IMR-90 (cell line): Measurements from ENCODE around the gene C3orf38. TPM values are rescaled to one million over a fixed set of nuclear protein-coding genes. Genes with fewer than 3 reads are reported as not detected.
A peak's percentile ranks its signal among the peaks of the same experiment; 100 is the strongest.

ENCODE experiments used
- ATAC-seq: fragments of 200-7000 bp; cut with Tn5 transposase; 2 replicates; pipeline ENCODE4 v1.9.1; 2020; ENCODE audit warnings: low read depth, mild to moderate bottlenecking, moderate library complexity
- BruUV-seq: library from RNA; stranded (reverse); fragments of 400-500 nt; replicated peaks from 2 replicates; lab custom pipeline; 2021; lab: Mats Ljungman, UMichigan
- CTCF ChIA-PET: fragments of 300-600 bp; formaldehyde crosslinking; extraction: SDS; loops from one replicate; lab custom pipeline; 2021; ENCODE audit warnings: antibody characterized with exemption; lab: Yijun Ruan, JAX
- POLR2A ChIA-PET: fragments of 300-600 bp; sonication (Branson Sonifier 250); formaldehyde crosslinking; loops from one replicate; lab custom pipeline; 2022; ENCODE audit warnings: antibody characterized with exemption; ENCODE audit not compliant: unreplicated experiment; lab: Charles Lee
- DNase-seq: peaks from one replicate; pipeline ENCODE4 v3.0.0; 2013
- H2AFZ ChIP-seq: replicated peaks from 2 replicates; pipeline ENCODE3; 2013; ENCODE audit warnings: low read length, mild to moderate bottlenecking; ENCODE audit not compliant: poor library complexity
- H2AK5ac ChIP-seq: 2 replicates; pipeline ENCODE4 v1.6.1; 2013; ENCODE audit warnings: low read depth, low read length, inconsistent platforms
- H2AK9ac ChIP-seq: replicated peaks from 2 replicates; pipeline ENCODE3; 2013; ENCODE audit warnings: mild to moderate bottlenecking, low read depth, low read length, moderate library complexity; ENCODE audit not compliant: poor library complexity
- H2BK120ac ChIP-seq: 2 replicates; pipeline ENCODE4 v1.6.1; 2013; ENCODE audit warnings: low read depth, low read length, inconsistent platforms
- H2BK15ac ChIP-seq: 3 replicates; pipeline ENCODE4 v1.6.1; 2013; ENCODE audit warnings: low read depth, low read length, inconsistent platforms
- H2BK20ac ChIP-seq: 2 replicates; pipeline ENCODE4 v1.6.1; 2013; ENCODE audit warnings: low read depth, mild to moderate bottlenecking, inconsistent platforms, low read length, moderate library complexity
- H2BK5ac ChIP-seq: 2 replicates; pipeline ENCODE4 v1.6.1; 2013; ENCODE audit warnings: mild to moderate bottlenecking, low read depth, low read length, inconsistent platforms; ENCODE audit not compliant: poor library complexity, severe bottlenecking
- H3K14ac ChIP-seq: replicated peaks from 2 replicates; pipeline ENCODE4 v1.6.1; 2013; ENCODE audit warnings: low read depth, low read length, inconsistent platforms
- H3K18ac ChIP-seq: 2 replicates; pipeline ENCODE4 v1.6.1; 2013; ENCODE audit warnings: low read depth, low read length, control low read depth
- H3K23ac ChIP-seq: 2 replicates; pipeline ENCODE4 v1.6.1; 2013; ENCODE audit warnings: low read depth, low read length, inconsistent platforms
- H3K27ac ChIP-seq: 2 replicates; pipeline ENCODE4 v1.5.1; 2013; ENCODE audit warnings: mild to moderate bottlenecking, control low read depth, low read length; ENCODE audit not compliant: insufficient read depth
- H3K27me3 ChIP-seq: 2 replicates; pipeline ENCODE4 v1.6.1; 2013; ENCODE audit warnings: low read length; ENCODE audit not compliant: control insufficient read depth, insufficient read depth
- H3K36me3 ChIP-seq: 2 replicates; pipeline ENCODE4 v1.6.1; 2013; ENCODE audit warnings: low read length, mixed read lengths; ENCODE audit not compliant: control insufficient read depth, insufficient read depth
- H3K4ac ChIP-seq: 2 replicates; pipeline ENCODE4 v1.6.1; 2013; ENCODE audit warnings: low read depth, low read length, inconsistent platforms
- H3K4me1 ChIP-seq: 2 replicates; pipeline ENCODE4 v1.6.1; 2013; ENCODE audit warnings: low read length, mixed read lengths; ENCODE audit not compliant: control insufficient read depth, insufficient read depth
- H3K4me2 ChIP-seq: 2 replicates; pipeline ENCODE4 v1.6.1; 2013; ENCODE audit warnings: low read depth, mild to moderate bottlenecking, control low read depth, low read length, moderate library complexity
- H3K4me3 ChIP-seq: 2 replicates; pipeline ENCODE4 v1.5.1; 2013; ENCODE audit warnings: low read depth, mild to moderate bottlenecking, control low read depth, low read length, moderate library complexity; ENCODE audit not compliant: insufficient read depth
- H3K56ac ChIP-seq: 2 replicates; pipeline ENCODE4 v1.6.1; 2013; ENCODE audit warnings: low read length, inconsistent platforms; ENCODE audit not compliant: insufficient read depth; ENCODE audit errors: extremely low read depth
- H3K79me1 ChIP-seq, 2 experiments: 2 replicates each; pipeline ENCODE4 v1.6.1; 2013; ENCODE audit warnings: low read length in 2 of 2, inconsistent platforms in 1 of 2, low read depth in 1 of 2
- H3K9ac ChIP-seq: 2 replicates; pipeline ENCODE4 v1.6.1; 2013; ENCODE audit warnings: low read depth, low read length, control low read depth
- H3K9me1 ChIP-seq: 2 replicates; pipeline ENCODE4 v1.6.1; 2013; ENCODE audit warnings: low read length, inconsistent platforms; ENCODE audit not compliant: insufficient read depth
- H3K9me3 ChIP-seq: 2 replicates; pipeline ENCODE4 v1.6.1; 2013; ENCODE audit warnings: low read length; ENCODE audit not compliant: control insufficient read depth, insufficient read depth
- H4K20me1 ChIP-seq: 2 replicates; pipeline ENCODE4 v1.6.1; 2013; ENCODE audit warnings: low read length, inconsistent platforms; ENCODE audit not compliant: insufficient read depth
- H4K5ac ChIP-seq: 2 replicates; pipeline ENCODE4 v1.6.1; 2013; ENCODE audit warnings: mild to moderate bottlenecking, low read depth, low read length, control low read depth
- H4K8ac ChIP-seq, 2 experiments: 2 replicates each; pipeline ENCODE4 v1.6.1; 2013; ENCODE audit warnings: low read depth in 2 of 2, low read length in 2 of 2, control low read depth in 1 of 2, inconsistent platforms in 1 of 2
- H4K91ac ChIP-seq: 2 replicates; pipeline ENCODE4 v1.6.1; 2013; ENCODE audit warnings: low read depth, low read length, inconsistent platforms; ENCODE audit not compliant: insufficient read depth
- CEBPB ChIP-seq: IDR thresholded peaks from 2 replicates; pipeline ENCODE4 v1.6.1; 2012; ENCODE audit warnings: low read depth, low read length, improper control_type of control experiment
- CHD1 ChIP-seq: IDR thresholded peaks from 2 replicates; pipeline ENCODE4 v1.6.1; 2012; ENCODE audit warnings: low read depth, low read length, improper control_type of control experiment
- CTCF ChIP-seq: conservative IDR thresholded peaks from 2 replicates; pipeline ENCODE4 v1.5.1; 2012; ENCODE audit warnings: mild to moderate bottlenecking, low read depth, low read length, improper control_type of control experiment
- ELK1 ChIP-seq: fragments of 150-350 bp; IDR thresholded peaks from 2 replicates; pipeline ENCODE4 v1.6.1; 2016; ENCODE audit warnings: low read depth, mild to moderate bottlenecking, low read length, moderate library complexity, borderline replicate concordance
- MXI1 ChIP-seq: IDR thresholded peaks from 2 replicates; pipeline ENCODE4 v1.6.1; 2012; ENCODE audit warnings: low read depth, mild to moderate bottlenecking, low read length, moderate library complexity, borderline replicate concordance
- RAD21 ChIP-seq: IDR thresholded peaks from 2 replicates; pipeline ENCODE4 v1.6.1; 2012; ENCODE audit warnings: low read length, improper control_type of control experiment
- RCOR1 ChIP-seq: IDR thresholded peaks from 2 replicates; pipeline ENCODE4 v1.6.1; 2012; ENCODE audit warnings: mild to moderate bottlenecking, low read length, improper control_type of control experiment; ENCODE audit not compliant: insufficient replicate concordance
- RFX5 ChIP-seq: IDR thresholded peaks from 2 replicates; pipeline ENCODE4 v1.8.0; 2012; ENCODE audit warnings: low read depth, mild to moderate bottlenecking, low read length, moderate library complexity
- SMC3 ChIP-seq: fragments of 150-350 bp; IDR thresholded peaks from 2 replicates; pipeline ENCODE4 v1.6.1; 2016; ENCODE audit warnings: low read depth, mild to moderate bottlenecking, antibody characterized with exemption, low read length, moderate library complexity
- USF2 ChIP-seq: fragments of 150-350 bp; IDR thresholded peaks from 2 replicates; pipeline ENCODE4 v1.6.1; 2017; ENCODE audit warnings: mild to moderate bottlenecking, antibody characterized with exemption, low read length, low read depth
- WGBS, 2 experiments: methylation state at CpG; one replicate each; pipeline versions ENCODE4 v1.1.5 to v1.1.7; 2013; ENCODE audit warnings: missing lambda C conversion rate in 2 of 2; ENCODE audit not compliant: insufficient read length in 1 of 2; ENCODE audit errors: extremely low coverage in 2 of 2; 5-methylcytosine and 5-hydroxymethylcytosine counted together
- dilution Hi-C: fragments of 300-500 bp; cut with HindIII; formaldehyde crosslinking; loops from one replicate; pipeline ENCODE4 v1.14.3; 2018; ENCODE audit warnings: low sequenced_read_pairs; ENCODE audit not compliant: unreplicated experiment
- in situ Hi-C: fragments of 300-500 bp; cut with MboI; formaldehyde crosslinking; loops from 3 replicates; pipeline ENCODE4 v1.14.3; 2019; ENCODE audit warnings: low sequenced_read_pairs, inconsistent platforms, mixed read lengths
- intact Hi-C: fragments of 100-400 bp; cut with micrococcal nuclease; formaldehyde crosslinking; loops from 2 replicates; pipeline ENCODE4 v1.10.0; 2022
- polyA plus RNA-seq, 3 experiments: library from polyadenylated mRNA; depleted of rRNA; stranded (reverse); fragments of >200 nt; gene quantifications; 2 replicates each; pipeline ENCODE4 v1.2.3, GENCODE V29; 2012; ENCODE audit warnings: low replicate concordance in 1 of 3
- total RNA-seq: library from RNA; depleted of rRNA; stranded (reverse); fragments of >200 nt; gene quantifications from 2 replicates; pipeline ENCODE4 v1.2.3, GENCODE V29; 2012

C3orf38 gene
- total and polyA plus RNA-seq, 2 of the 4 experiments (the other 2 are of a cell fraction) = 11.1 to 16.7 TPM

- Histone ChIP-seq H3K9ac (no peak overlapping the region), H3K4me2 (peak overlapping the region; percentile 60; the same call in 1 of the 2 replicates), H3K14ac (no peak overlapping the region), H2BK5ac (no peak overlapping the region), H3K27ac (no peak overlapping the region), H4K8ac (no peak overlapping the region), H2BK15ac (no peak overlapping the region), H4K91ac (no peak overlapping the region), H3K79me1 (peaks cover 0 to 9% of the 10 kb centered on the region in 2 experiments; a peak in 2 of 4 replicates), H2AK9ac (no peak overlapping the region), H3K18ac (no peak overlapping the region), H3K4me3 (no peak overlapping the region), H3K9me3 (no peaks in the 10 kb centered on the region), H3K27me3 (no peaks in the 10 kb centered on the region), H3K4me1 (peaks cover 4% of the 10 kb centered on the region), H3K56ac (no peak overlapping the region), H4K20me1 (no peaks in the 10 kb centered on the region), H3K36me3 (peaks cover 6% of the 10 kb centered on the region), H3K9me1 (no peaks in the 10 kb centered on the region), H2AFZ (no peak overlapping the region), H4K5ac (no peak overlapping the region), H2AK5ac (no peak overlapping the region), H3K4ac (no peak overlapping the region), H2BK120ac (no peak overlapping the region), H3K23ac (no peak overlapping the region), H2BK20ac (no peak overlapping the region)
- dilution Hi-C loops = no loop called here
- no CpG with 5 or more reads among the region's 1 CpG for WGBS, 2 experiments
- DNase-seq (no peak), ATAC-seq (no peak)
- intact Hi-C loops = no loop called here
- no peak for TF ChIP-seq SMC3
- TF ChIP-seq CTCF = no peak
- no peak for TF ChIP-seq ELK1
- no peak for TF ChIP-seq USF2
- TF ChIP-seq RCOR1 = no peak
- TF ChIP-seq CHD1 = no peak
- no peak for TF ChIP-seq CEBPB
- no peak for TF ChIP-seq MXI1
- TF ChIP-seq RAD21 = no peak
- TF ChIP-seq RFX5 = no peak
- POLR2A ChIA-PET = no interaction called here
- CTCF ChIA-PET = no interaction called here
- in situ Hi-C loops = loop anchor here (25.0 kb wide), 1 partner anchor 1146 kb away; the partner anchor contains the start of gene VGLL3
- BruUV-seq = no TSS peak
These were observed 16.0 kb upstream of the C3orf38 start for GRCh38 chr3:88133711-88134263.
